Endodermal cell (in vitro differentiated cells): ENCODE measurements around the gene EIF4E. TPM values are rescaled to one million over a fixed set of nuclear protein-coding genes. Genes with fewer than 3 reads are reported as not detected.
"Not testable (repeated sequence)": the region's sequence is repeated elsewhere in the genome, so short reads cannot be mapped to it uniquely, and the experiment has no call there.

Source experiments
- DNase-seq: peaks from one replicate; pipeline ENCODE4 v3.0.0-alpha.2; 2017
- H3K27ac ChIP-seq: 2 replicates; pipeline ENCODE4 v1.5.1; 2013; ENCODE audit warnings: mild to moderate bottlenecking, low read depth, low read length, moderate library complexity
- H3K27me3 ChIP-seq: 2 replicates; pipeline ENCODE4 v1.6.1; 2013; ENCODE audit warnings: mild to moderate bottlenecking, low read length, moderate library complexity; ENCODE audit not compliant: insufficient read depth, control insufficient read depth, poor library complexity, severe bottlenecking
- H3K36me3 ChIP-seq: 2 replicates; pipeline ENCODE4 v1.7.0; 2013; ENCODE audit warnings: mild to moderate bottlenecking, low read length, moderate library complexity; ENCODE audit not compliant: control insufficient read depth, insufficient read depth
- H3K4me1 ChIP-seq: one replicate; pipeline ENCODE4 v1.7.0; 2013; ENCODE audit warnings: low read length; ENCODE audit not compliant: control insufficient read depth, insufficient read depth
- H3K4me3 ChIP-seq: 2 replicates; pipeline ENCODE4 v1.5.1; 2013; ENCODE audit warnings: mild to moderate bottlenecking, low read length, moderate library complexity
- H3K9ac ChIP-seq: 2 replicates; pipeline ENCODE4 v1.6.1; 2013; ENCODE audit warnings: mild to moderate bottlenecking, low read length, moderate library complexity; ENCODE audit not compliant: poor library complexity, severe bottlenecking; ENCODE audit errors: extremely low read depth
- H3K9me3 ChIP-seq: 2 replicates; pipeline ENCODE4 v1.6.1; 2013; ENCODE audit warnings: mild to moderate bottlenecking, low read length, moderate library complexity; ENCODE audit not compliant: control insufficient read depth
- H3K27ac Mint-ChIP-seq: 2 replicates; pipeline ENCODE4 v1.8.0; 2020; ENCODE audit warnings: mixed read lengths
- H3K27me3 Mint-ChIP-seq: 2 replicates; pipeline ENCODE4 v1.8.0; 2021; ENCODE audit warnings: mild to moderate bottlenecking, mixed read lengths; ENCODE audit not compliant: insufficient read depth
- H3K36me3 Mint-ChIP-seq: 2 replicates; pipeline ENCODE4 v1.8.0; 2020; ENCODE audit warnings: low read depth, mixed read lengths
- H3K4me1 Mint-ChIP-seq: 2 replicates; pipeline ENCODE4 v1.8.0; 2020; ENCODE audit warnings: mixed read lengths
- H3K4me3 Mint-ChIP-seq: 2 replicates; pipeline ENCODE4 v1.8.0; 2020; ENCODE audit warnings: mild to moderate bottlenecking, moderate library complexity, mixed read lengths
- H3K9me3 Mint-ChIP-seq: 2 replicates; pipeline ENCODE4 v1.8.0; 2020; ENCODE audit warnings: mild to moderate bottlenecking, mixed read lengths
- WGBS, 2 experiments: methylation state at CpG; one replicate each; pipeline versions ENCODE4 v1.1.5 to v1.1.7; 2013; ENCODE audit warnings: missing lambda C conversion rate in 2 of 2, mixed read lengths in 1 of 2; ENCODE audit not compliant: insufficient coverage in 1 of 2, insufficient read length in 1 of 2; 5-methylcytosine and 5-hydroxymethylcytosine counted together
- total RNA-seq, 2 donors: library from RNA; stranded (reverse); fragmentation: NEBNext Ultra II Directional in 1 of 2; extraction: Animal tissue kit (Norgen Biotek cat#: 25700) in 1 of 2; gene quantifications; 2 replicates in 1 of 2; 3 replicates in 1 of 2; pipeline ENCODE4 v1.2.1, GENCODE V29; 2021
- TF ChIP-seq, protein P1 (sequence below): fragments of 200-600 bp; sonication (generic); conservative IDR thresholded peaks from 2 replicates; pipeline ENCODE4 v1.5.0; 2021; ENCODE audit warnings: antibody characterized with exemption, mild to moderate bottlenecking

EIF4E gene
- total RNA-seq, 2 donors from 2014 or later, result 134 to 138 TPM

- H3K27ac Mint-ChIP-seq, result no peak overlapping the region
- TF ChIP-seq, protein P1, sequence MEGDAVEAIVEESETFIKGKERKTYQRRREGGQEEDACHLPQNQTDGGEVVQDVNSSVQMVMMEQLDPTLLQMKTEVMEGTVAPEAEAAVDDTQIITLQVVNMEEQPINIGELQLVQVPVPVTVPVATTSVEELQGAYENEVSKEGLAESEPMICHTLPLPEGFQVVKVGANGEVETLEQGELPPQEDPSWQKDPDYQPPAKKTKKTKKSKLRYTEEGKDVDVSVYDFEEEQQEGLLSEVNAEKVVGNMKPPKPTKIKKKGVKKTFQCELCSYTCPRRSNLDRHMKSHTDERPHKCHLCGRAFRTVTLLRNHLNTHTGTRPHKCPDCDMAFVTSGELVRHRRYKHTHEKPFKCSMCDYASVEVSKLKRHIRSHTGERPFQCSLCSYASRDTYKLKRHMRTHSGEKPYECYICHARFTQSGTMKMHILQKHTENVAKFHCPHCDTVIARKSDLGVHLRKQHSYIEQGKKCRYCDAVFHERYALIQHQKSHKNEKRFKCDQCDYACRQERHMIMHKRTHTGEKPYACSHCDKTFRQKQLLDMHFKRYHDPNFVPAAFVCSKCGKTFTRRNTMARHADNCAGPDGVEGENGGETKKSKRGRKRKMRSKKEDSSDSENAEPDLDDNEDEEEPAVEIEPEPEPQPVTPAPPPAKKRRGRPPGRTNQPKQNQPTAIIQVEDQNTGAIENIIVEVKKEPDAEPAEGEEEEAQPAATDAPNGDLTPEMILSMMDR, result no peak
- Histone ChIP-seq H3K9ac (no peak overlapping the region), H3K9me3 (peaks cover 18% of the 10 kb centered on the region), H3K27ac (no peak overlapping the region), H3K36me3 (peaks cover 95% of the 10 kb centered on the region), H3K4me3 (no peak overlapping the region), H3K4me1 (no peaks in the 10 kb centered on the region), H3K27me3 (no peaks in the 10 kb centered on the region)
- H3K9me3 Mint-ChIP-seq, result no peaks in the 10 kb centered on the region
- no peaks in the 10 kb centered on the region for H3K27me3 Mint-ChIP-seq
- no peaks in the 10 kb centered on the region for H3K4me1 Mint-ChIP-seq
- 73 to 97% methylated on average over 3 to 6 of the region's 6 CpGs for WGBS, 2 experiments
- no peak overlapping the region for H3K4me3 Mint-ChIP-seq
- peaks cover 81% of the 10 kb centered on the region for H3K36me3 Mint-ChIP-seq
- no peak for DNase-seq
Measured at GRCh38 chr4:98890702-98891455, 38.1 kb downstream of the EIF4E start.

DNA sequence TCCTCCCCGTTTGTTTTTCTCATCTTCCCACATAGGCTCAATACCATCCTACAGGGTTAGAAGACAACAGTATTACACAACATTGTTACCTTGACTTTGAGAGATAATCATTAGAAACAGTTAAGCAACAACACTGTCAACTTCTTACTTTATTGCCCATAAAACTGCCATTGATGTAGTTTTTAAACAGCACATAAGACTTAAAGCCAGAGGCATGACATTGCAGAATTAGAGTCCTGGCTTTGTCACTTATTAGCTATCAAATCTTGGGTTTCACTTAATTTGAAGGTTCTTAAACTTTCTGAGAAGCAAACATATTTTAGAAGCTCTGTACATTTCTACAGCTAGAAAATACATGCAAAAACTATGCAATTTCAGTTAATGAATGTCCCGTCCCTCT, 41.8 kb downstream of the EIF4E start:
- Histone ChIP-seq H3K36me3 (peaks cover 90% of the 10 kb centered on the region), H3K4me3 (no peak overlapping the region), H3K9ac (no peak overlapping the region), H3K27ac (no peak overlapping the region), H3K4me1 (no peaks in the 10 kb centered on the region), H3K9me3 (no peaks in the 10 kb centered on the region), H3K27me3 (no peaks in the 10 kb centered on the region)
- no peak for DNase-seq
- WGBS, 2 experiments, result 88 to 98% methylated on average over 1 to 2 of the region's 2 CpGs
- no peaks in the 10 kb centered on the region for H3K27me3 Mint-ChIP-seq
- no peak overlapping the region for H3K27ac Mint-ChIP-seq
- peaks cover 69% of the 10 kb centered on the region for H3K36me3 Mint-ChIP-seq
- no peaks in the 10 kb centered on the region for H3K9me3 Mint-ChIP-seq
- no peaks in the 10 kb centered on the region for H3K4me1 Mint-ChIP-seq
- H3K4me3 Mint-ChIP-seq, result no peak overlapping the region
- TF ChIP-seq, protein P1, result no peak

GRCh38 chr4:98886382-98886781, 42.6 kb downstream of the EIF4E start:
- H3K4me3 ChIP-seq, H3K4me3 Mint-ChIP-seq, H3K4me1 ChIP-seq, DNase-seq, H3K27me3 Mint-ChIP-seq, H3K27ac Mint-ChIP-seq, H3K4me1 Mint-ChIP-seq, H3K9me3 ChIP-seq, H3K27ac ChIP-seq, H3K9me3 Mint-ChIP-seq, H3K27me3 ChIP-seq, H3K9ac ChIP-seq: not testable (repeated sequence)
- peaks cover 87% of the 10 kb centered on the region for H3K36me3 ChIP-seq
- WGBS, 2 experiments, result 100% methylated on average over 1 to 2 of the region's 2 CpGs
- H3K36me3 Mint-ChIP-seq, result peaks cover 66% of the 10 kb centered on the region

DNA sequence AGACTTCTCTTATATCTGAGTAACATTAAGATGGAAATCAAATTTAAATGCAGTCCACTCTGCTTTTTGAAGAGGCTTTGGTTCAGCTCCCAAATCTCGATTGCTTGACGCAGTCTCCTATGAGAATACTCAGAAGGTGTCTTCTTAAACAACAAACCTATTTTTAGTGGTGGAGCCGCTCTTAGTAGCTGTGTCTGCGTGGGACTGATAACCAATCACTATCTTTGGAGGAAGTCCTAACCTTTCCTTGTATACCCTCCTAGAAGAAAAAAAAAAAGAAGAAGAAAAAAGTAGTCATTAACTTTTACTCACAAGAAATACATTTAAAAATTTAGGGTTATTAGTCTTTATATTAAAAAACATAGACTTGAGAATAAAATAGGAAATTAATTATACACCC, 48.0 kb downstream of the EIF4E start:
- not testable (repeated sequence) for H3K27ac ChIP-seq, H3K27me3 ChIP-seq, H3K27me3 Mint-ChIP-seq, H3K4me3 Mint-ChIP-seq, H3K4me3 ChIP-seq, H3K4me1 Mint-ChIP-seq, H3K9ac ChIP-seq, DNase-seq, H3K9me3 ChIP-seq, H3K9me3 Mint-ChIP-seq, H3K4me1 ChIP-seq, H3K27ac Mint-ChIP-seq
- H3K36me3 Mint-ChIP-seq, result peaks cover 49% of the 10 kb centered on the region
- no CpG with 5 or more reads among the region's 4 CpGs for WGBS, 2 experiments
- peaks cover 69% of the 10 kb centered on the region for H3K36me3 ChIP-seq
